TTC549 (cell line): ENCODE data around the gene FOXF2.

Source experiments
- FAIRE-seq: peaks from 2 replicates; lab custom pipeline; 2012; peaks lifted over from hg19 to GRCh38; lab: Jason Lieb, UNC

FOXF2 gene

DNA sequence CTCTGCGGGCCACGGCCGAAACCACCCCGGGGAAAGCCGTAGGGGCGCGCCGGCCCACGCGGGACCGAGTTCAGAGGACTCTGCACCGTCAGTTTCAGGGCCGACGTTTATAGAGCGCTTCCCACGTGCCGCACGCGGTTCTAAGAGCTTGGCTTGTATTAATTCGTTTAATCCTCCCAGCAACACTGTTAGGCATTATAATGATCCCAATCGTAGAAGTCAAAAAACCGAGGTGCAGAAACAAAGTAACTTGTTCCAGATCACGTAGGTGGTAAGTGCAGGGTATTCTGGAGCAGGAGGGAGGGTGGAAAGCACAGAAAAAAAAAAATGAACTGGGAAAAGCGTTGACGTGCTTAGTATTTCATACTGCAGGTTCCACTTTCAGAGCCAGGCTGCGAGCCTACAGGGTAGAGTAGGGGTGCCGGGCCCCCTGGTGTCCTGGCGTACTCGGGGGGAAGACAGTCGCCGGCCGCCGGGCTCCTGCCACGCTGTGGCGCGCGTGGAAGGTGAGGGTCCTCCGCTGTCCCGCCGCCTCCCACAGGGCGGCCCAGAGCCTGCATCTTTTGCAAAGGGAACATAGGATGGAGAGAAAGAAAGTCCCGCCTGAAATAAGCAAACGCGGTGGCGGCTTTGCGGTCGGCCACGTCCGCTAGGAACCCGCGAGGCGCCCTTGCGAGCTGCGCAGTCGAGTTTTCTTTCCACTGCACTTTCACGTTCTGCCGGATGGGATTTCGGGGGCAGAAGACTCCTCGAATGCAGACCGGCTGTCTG, 10.2 kb upstream of the FOXF2 start:
- FAIRE-seq: no peak

DNA sequence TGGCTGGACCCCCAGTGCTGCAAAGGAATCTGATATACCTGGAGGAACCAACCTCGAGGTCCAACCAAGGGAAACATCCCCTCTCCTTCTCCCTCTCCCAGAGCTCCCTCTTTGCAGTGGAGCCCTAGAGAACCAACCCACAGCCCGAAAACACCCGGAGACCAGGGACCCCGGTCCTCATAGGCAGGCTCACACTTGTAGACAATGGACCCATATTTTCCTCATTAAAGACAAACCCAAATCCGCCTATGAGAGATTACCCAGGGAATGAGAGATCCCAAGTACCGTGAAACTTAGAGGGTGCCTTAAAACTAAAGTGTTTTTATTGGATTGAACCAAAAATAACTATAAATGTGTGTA, 9.6 kb upstream of the FOXF2 start:
- no peak for FAIRE-seq

DNA sequence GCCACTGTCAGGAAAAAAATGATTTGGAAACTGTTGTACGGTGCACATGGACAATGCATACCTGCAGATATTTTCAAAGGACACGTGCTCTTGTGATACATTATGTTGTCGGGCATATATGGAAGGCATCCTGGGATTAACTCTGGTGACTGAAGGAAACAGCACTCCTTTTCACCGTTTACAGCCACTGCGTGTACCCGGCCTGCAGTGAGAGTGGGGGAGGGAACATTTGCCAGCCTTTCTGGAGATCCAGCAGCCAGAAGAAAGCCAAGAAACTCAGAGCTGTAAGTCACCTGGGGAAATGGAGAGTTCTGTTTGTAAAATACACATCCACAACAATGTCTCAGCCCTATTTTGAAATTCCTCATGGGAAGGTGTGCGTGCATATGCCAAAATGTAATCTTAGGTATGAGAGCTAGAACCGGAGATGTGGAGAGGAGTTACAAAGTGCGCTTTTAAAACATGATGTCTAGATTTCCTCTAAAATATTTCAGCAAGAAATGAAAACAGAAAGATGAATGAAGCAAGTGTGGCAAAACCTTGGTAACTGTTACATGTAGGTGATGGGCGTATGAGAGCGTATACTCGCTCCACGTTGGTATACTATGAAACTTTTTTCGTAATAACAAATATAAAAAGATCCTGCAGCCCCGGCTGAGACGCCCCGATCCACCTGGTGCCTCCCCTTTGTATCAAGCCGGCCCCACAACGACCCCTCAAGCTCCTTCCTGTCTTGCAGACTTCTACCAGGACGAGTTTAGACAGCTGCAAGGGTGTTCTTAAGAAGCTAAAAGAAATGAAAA, 8.6 kb upstream of the FOXF2 start:
- no peak for FAIRE-seq

DNA sequence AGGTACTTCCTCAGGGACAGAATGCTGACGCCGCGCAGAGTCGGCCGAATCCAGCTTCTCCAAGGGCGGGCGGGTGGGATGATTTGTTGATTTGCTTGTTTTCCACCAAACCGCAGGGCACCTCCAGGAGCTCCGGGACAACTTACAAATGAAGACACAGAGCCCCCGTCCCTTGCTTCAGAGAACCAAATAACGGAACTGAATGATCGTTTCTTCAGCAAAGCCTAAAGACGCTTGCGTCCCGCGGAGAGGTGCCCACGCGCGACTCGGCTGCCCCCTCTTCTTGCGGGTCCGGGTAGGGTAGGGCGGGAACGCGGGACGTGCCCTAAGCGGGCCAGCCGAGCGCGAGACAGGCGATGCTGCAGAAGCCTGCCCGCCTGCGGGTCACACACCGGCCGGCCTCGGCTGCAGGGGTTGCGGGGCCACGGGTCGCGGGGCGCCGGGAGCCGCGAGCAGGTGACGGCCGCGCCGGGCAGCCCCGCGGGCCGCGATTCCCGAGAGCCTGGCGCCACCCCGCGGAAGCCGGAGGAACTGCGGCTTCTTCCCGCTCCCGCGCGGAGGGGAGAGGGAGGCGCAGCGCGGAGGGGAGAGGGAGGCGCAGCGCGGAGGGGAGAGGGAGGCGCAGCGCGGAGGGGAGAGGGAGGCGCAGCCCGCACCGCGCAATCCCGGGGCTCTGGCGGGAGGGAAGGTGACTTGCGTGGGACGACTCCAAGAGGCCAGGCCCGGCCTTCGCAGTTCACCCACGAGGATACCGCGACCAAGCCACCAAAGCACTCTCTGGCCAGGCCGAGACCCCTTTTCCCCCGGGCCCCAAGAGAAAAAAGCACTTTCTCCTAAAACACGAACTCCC, 7.7 kb upstream of the FOXF2 start:
- no peak for FAIRE-seq

DNA sequence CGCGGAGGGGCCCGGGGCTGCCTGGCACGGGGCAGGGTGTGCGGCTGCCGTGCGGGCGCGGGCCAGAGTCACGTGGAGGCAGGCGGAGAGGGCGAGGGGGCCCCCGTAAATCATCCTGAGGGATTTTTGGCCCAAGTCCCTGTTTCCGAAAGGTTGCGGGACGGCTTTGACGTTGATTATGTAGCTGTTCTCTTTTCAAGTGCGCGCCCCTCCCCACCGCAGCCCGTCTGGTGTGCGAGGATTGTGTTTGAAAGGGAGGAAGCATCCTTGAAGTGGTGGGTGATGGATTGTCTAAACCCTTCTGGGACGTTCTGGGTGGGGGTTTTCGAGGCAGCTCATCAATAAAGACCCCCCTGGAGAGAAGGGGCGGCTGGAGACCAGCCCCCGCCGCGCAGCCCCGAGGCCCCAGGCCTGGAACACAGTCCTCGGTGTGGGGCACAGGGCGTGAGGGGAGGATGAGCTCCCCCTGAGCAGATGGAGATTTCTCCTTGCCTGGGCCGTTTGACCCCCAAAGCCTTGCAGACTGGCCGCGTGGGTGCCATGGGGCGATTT, 7.0 kb upstream of the FOXF2 start:
- FAIRE-seq: no peak

DNA sequence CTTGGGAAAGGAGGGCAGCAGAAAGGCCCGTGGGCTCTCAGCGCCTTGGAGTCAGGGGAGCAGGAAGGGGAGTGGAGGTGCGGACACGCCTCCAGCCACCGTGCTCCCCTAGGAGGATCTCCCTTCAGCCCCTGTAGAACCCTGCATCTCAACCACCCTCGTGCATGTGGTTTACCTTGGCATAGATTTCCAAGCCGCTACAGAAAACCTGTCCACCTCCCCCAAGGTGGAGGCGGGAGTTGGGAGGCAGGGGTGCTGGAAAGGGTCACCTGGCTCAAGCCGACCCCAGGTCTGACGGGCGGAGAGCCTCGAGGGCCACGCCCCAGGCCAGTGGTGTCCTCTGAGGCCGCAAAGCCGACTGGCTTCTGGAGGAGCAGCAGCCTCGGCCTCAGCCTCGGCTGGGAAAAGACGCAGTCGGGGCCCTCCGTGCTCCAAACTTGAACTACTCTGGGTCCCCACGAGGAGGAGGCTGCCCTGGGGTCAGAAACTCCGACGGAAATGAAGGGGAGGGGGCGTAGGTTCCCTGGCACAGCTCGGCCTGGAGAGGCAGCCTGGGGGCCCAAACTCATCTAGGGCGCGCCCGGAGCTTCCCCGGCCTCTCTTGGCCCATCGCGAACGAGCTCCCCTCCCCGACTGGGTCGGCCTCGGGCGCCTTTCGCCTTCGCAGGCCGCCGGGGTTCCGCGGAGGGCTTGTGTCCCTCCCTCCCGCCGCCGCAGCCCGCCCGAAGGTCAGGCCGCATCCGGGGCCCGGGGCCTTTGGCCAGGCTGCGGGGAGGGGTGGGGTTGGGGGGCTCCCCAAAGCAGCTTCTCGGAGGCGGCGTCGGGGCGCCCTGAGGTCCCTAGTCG, 6.3 kb upstream of the FOXF2 start:
- no peak for FAIRE-seq

DNA sequence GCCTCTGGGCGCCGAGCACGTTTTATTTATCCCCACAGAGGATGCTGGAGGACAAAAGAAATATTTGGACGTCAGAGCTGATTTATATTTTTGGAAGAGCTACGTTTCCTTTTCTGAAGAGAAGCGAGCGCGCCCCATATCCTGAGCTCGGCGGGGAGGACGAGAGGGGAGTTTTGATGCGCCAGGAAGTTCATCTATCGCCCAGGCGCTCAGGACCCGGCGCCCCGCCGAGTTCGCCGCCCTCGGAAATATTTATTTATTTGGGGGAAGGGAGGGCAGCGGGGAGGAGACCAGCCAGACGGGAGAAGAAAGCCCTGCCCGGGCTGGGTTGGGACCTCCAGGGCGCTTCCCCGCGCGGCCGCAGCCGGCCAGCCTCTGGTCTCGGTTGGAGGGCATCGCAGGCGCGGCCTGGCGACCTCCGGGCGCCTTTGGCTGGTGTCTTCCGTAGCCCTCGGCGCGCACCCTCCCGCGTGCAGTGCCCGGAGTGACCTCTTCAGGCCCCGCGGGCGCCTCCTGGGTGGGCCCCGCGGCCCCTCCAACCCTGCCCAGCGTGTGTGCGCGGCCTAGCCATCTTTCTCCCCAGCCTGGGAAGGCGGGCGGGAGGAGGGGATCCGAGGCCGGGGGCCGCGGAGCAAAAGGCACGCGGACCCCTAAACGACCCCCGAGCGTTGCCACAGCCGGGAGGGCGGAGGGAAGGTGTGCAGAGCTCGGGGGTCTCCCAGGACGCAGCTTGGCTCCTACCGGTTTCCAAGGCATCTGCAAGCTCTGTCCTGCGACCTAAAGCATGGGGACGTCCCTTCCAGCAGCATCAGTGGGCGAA, 5.4 kb upstream of the FOXF2 start:
- FAIRE-seq: no peak

DNA sequence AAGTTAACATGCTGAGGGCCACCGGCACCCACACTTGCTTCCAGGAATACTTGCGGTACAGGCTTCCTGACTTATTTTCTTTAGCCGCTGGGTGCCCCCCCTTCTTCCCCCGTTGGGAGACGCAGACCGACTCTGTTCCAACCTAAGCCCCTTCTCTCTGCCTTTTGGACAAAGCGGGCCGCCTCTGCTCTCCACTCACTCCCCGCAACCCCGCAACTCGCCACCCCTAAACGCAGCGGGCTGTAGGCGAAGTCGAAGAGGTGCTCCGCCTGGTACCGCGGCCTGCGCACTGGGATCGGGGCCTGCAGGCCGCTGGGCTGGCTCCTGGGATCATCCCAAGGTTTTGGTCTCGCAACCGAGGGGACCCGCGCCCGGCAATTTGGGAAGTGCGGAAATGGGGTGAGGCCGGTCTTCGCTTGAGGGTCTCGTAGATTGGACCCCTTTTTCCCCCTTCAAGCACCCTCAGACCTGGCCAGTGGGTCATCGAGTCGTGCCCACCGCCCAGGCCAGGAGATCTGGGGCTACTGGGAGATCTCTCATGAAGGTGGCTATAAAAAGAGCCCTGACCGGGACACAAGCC, 4.7 kb upstream of the FOXF2 start:
- FAIRE-seq: no peak

DNA sequence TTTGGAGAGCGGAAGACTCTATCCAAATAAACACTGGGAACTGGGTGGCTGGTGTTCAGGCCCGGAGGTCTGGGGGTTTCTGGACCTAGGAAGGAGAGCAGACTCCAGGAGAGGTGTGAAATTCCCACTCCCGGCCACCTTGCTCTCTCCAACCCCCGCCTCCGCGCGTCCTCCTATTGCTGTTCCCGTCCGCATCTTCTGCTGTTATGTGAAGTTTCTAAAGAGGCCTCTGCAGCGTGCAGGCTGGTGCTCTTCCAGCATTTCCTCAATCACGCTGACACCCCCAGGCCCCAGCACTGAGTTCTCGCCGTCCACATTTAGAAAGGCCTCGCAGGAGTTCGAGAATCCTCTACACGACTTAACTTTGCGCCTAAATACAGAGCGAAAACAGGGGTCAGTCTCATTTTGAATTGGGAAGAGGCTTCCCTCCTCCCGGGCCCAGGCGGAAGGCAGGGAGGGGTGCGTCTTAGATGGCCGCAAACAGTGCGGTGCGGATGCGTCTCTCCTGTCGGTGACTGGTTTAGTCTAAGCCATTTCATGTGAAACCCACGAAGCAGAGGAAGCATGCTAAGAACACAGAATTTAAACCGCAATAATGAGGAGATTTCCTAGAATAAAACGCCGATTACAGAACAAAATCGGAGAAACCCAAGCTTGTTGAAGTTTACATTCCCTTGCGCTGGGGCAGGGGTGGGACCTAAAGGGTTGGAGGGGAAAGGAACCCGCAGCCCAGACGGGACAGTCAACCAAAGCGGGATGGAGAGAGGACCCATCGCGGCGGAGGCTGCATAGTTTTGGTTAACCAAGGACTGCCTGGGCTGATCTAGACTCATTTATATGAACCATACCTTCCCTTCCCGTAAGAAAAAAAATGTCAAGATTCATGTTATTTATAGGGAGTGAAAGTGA, 4.0 kb upstream of the FOXF2 start:
- FAIRE-seq: no peak

DNA sequence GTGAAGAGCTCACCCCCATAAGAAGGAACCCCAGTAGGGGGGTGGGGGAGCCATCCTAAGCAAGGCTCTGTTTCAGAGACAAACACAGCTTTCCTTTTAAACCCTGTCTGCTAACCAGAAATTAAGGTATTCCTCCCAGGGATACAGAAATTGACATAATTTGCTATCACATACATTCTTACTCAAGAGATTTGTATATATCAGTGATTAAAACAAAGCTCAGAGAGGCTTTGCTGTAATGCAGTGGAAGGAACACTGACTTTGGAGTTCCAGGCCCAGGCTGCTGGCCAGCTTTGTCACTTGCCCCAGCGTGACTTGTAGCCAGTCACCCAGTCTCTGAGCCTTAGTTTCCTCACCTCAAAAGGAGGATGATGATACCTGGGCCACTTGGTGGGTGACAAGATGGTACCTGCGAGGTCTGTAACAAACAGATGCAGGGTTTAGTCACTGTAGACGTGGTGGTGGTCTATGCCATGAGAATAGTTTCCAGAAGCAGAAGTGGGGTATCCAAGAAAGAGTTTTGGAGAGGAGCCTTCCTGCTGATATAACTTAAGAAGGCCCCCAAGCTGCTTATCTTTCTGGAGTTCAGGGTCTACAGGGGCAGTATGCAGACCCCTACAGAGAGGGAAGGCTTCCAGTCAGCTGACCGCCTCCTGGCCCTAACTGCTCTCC, 3.2 kb upstream of the FOXF2 start:
- no peak for FAIRE-seq

DNA sequence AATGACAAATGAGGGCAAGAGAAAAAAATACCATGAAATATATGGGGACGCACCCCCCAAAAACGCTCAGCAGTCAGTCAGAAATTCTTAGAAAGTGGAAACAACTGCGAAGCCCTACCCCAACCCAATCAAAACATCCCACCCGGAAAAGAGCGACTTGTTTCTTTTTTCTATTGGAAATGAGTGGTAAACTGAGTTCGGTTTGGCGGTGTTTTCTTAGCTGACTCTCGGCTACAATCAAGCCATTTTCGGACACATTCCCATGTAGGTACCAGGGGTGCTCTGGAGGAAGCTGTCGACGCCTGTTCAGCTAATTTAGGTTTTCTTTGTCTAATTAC, 1.9 kb upstream of the FOXF2 start:
- no peak for FAIRE-seq

DNA sequence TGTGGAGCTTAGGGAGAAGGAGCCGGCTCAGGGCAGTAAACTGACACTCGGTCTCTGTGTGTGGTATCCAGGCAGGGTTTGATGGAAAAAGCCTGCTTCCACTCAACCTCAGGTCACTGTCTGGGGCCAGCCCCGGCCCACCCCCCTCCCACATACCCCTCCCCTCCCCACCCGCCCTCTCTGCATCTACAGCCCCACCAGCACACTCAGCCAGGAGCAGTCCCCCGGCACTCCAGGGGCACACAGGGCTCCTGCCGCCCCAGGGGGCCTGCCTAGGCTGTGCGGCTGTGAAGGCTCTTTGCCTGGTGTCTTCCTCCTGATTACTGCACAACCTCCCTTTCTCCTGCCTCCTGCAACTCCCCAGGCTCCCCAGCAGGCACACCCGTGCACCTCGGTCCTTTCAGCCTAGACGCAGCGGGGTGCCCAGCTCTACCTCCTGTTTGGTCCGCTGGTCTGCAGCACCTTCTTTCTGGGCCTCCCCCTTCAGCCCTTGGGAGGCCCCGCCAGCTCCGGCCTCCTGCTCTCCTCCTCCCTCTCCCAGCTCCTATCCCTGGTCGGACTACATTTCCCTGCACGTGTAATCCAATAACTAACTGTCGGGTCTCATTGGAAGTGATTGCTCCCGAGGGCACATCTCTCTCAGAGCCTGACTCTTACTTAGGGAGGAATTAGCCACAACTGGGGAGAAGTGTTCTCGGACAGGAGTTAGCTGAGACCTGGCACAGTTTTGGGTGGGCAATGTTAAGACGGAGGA, 1.3 kb upstream of the FOXF2 start:
- no peak for FAIRE-seq

DNA sequence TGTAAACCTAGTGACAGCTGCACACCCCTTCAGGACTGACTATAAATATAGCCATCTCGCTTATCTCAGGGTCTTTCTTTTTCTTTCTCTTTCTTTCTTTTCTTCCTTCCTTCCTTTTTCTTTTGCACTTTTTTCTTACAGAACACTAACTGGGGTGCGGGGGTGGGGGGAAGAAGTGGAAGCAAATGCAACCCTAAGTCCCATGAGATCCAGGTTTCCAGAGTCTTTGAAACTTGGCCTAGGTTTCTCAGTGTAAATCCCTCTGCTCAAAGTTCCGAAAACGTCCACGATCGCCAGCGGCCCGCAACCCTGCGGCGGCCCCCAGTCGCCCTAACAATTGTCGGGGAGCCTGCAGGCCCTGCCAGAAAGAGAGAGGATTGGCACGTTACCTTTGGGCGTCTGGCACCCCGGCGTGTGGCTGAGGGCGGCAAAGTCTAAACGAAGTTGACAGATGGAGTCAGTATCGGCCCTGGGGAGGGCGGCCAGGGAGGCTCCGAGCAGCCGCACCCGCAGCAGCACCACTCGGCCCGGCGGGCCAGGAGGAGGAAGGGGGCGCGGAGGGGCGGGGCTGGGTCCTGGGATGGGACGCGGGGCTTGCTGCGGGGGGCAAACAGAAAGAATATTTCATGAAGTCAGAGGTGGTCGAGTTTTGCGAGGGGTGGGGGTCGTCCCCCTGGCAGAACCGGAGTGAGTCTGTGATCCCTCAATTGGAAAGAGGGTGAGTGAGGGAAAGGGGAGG, 577 bp upstream of the FOXF2 start:
- no peak for FAIRE-seq

DNA sequence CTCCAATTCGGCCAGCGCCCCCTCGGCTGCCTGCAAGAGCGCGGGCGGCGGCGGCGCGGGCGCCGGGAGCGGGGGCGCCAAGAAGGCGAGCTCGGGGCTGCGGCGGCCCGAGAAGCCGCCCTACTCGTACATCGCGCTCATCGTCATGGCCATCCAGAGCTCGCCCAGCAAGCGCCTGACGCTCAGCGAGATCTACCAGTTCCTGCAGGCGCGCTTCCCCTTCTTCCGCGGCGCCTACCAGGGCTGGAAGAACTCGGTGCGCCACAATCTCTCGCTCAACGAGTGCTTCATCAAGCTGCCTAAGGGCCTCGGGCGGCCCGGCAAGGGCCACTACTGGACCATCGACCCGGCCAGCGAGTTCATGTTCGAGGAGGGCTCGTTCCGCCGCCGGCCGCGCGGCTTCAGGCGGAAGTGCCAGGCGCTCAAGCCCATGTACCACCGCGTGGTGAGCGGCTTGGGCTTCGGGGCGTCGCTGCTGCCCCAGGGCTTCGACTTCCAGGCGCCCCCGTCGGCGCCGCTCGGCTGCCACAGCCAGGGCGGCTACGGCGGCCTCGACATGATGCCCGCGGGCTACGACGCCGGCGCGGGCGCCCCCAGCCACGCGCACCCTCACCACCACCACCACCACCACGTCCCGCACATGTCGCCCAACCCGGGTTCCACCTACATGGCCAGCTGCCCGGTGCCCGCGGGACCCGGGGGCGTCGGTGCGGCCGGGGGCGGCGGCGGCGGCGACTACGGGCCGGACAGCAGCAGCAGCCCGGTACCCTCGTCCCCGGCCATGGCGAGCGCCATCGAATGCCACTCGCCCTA, 963 bp downstream of the FOXF2 start:
- FAIRE-seq: no peak

DNA sequence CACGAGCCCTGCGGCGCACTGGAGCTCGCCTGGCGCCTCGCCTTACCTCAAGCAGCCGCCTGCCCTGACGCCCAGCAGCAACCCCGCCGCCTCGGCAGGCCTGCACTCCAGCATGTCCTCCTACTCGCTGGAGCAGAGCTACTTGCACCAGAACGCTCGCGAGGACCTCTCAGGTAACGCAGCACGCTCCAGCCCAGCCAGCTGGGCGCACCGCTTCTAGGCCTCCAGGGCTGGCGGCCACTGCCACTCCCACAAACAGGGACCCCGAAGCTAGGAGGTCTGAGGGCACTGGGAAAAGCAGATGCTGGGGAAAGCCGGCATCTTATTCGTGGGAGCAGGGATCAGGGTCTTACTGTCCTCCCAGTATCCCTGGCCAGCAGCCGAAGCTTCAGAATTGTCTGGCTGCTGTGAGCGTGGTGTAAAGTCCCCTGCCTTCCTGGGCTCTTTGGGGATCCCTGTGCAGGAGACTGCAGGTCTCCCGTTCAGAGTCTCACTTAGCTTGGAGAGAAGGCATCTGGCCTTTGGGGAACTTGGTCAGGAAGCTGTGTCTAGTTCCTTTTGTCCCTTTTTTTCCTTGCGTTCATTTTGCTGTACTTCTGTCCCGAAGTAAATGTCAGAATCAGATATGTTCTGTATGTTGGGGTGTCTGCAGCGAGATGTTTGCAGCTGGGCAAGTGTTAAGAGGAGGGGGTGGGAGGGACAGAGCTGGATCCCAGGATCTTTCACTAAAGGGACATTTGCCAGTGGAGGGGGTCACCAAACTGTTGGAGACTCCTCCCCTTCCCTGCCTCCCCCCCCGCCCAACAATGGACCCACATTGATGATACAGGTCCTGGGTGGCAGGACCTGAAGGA, 1.8 kb downstream of the FOXF2 start:
- FAIRE-seq: no peak
